ENCODE data around the gene STK24. TPM values are rescaled to one million over a fixed set of nuclear protein-coding genes. Genes with fewer than 3 reads are reported as not detected.

STK24 gene
- total and polyA plus RNA-seq, 2 of the 4 experiments (the other 2 are of a cell fraction), result 29.2 to 43.4 TPM

GRCh38 chr13:98486412-98486811, 90.5 kb downstream of the STK24 start:
- H3K9me1 ChIP-seq (ENCODE audit: insufficient read depth, low read length), result peaks cover 68% of the 10 kb centered on the region
- no peak overlapping the region for H3K56ac ChIP-seq (ENCODE audit: extremely low read depth, insufficient read depth, low read length)
- H3K4me3 ChIP-seq (ENCODE audit: insufficient read depth, low read depth, low read length), result no peak overlapping the region
- no peak overlapping the region for H2AFZ ChIP-seq (replicated peaks; ENCODE audit: low read length, poor library complexity)
- H2AK9ac ChIP-seq (replicated peaks; ENCODE audit: low read depth, low read length, poor library complexity), result no peak overlapping the region
- H3K27ac ChIP-seq (ENCODE audit: insufficient read depth, low read length), result no peak overlapping the region
- no peak overlapping the region for H3K4me2 ChIP-seq (ENCODE audit: low read depth, low read length)
- 0 out of 2 replicates have a peak overlapping the region, but pooled peaks have one; percentile 1 for H3K23ac ChIP-seq (ENCODE audit: low read depth, low read length)
- DNase-seq, result no peak
- ChIA-PET CTCF (interaction anchor here (0.6 to 0.8 kb wide), 2 partner anchors 11 to 190 kb away, joined by 3 read pairs; no protein-coding TSS in a partner anchor), POLR2A (ENCODE audit: unreplicated experiment) (no interaction called here)
- no peaks in the 10 kb centered on the region for H3K27me3 ChIP-seq (ENCODE audit: control insufficient read depth, insufficient read depth, low read length)
- H3K36me3 ChIP-seq (ENCODE audit: control insufficient read depth, insufficient read depth, low read length), result 0 out of 2 replicates have a peak, but pooled peaks cover 1% of the 10 kb centered on the region
- peaks cover 52 to 97% of the 10 kb centered on the region in 2 experiments for H3K79me1 ChIP-seq (ENCODE audit: low read depth in 1 of 2, low read length in 2 of 2)
- dilution Hi-C loops (cut with HindIII; ENCODE audit: low sequenced_read_pairs, unreplicated experiment), result no loop called here
- ATAC-seq (ENCODE audit: low read depth), result no peak
- H2AK5ac ChIP-seq (ENCODE audit: low read depth, low read length), result no peak overlapping the region; the same call in 1 of the 2 replicates
- H3K14ac ChIP-seq (replicated peaks; ENCODE audit: low read depth, low read length), result peak overlapping the region; percentile 46; the same call in 1 of the 2 replicates
- H3K9me3 ChIP-seq (ENCODE audit: control insufficient read depth, insufficient read depth, low read length), result no peaks in the 10 kb centered on the region
- no peak overlapping the region for H3K4ac ChIP-seq (ENCODE audit: low read depth, low read length)
- in situ Hi-C loops (cut with MboI; ENCODE audit: low sequenced_read_pairs), result no loop called here
- H3K4me1 ChIP-seq (ENCODE audit: control insufficient read depth, insufficient read depth, low read length), result peaks cover 42% of the 10 kb centered on the region
- BruUV-seq (replicated peaks), result no TSS peak
- no peak overlapping the region for H3K18ac ChIP-seq (ENCODE audit: low read depth, low read length)
- no peak overlapping the region for H2BK20ac ChIP-seq (ENCODE audit: low read depth, low read length)
- no peak overlapping the region for H2BK5ac ChIP-seq (ENCODE audit: low read depth, low read length, poor library complexity, severe bottlenecking)
- H2BK120ac ChIP-seq (ENCODE audit: low read depth, low read length), result no peak overlapping the region
- H4K5ac ChIP-seq (ENCODE audit: low read depth, low read length), result no peak overlapping the region
- no peak overlapping the region for H4K91ac ChIP-seq (ENCODE audit: insufficient read depth, low read depth, low read length)
- H3K9ac ChIP-seq (ENCODE audit: low read depth, low read length), result no peak overlapping the region
- intact Hi-C loops (cut with micrococcal nuclease), result no loop called here
- H2BK15ac ChIP-seq (ENCODE audit: low read depth, low read length), result no peak overlapping the region
- TF ChIP-seq BHLHE40 (IDR thresholded peaks at IDR 0.05; ENCODE audit: low read depth, low read length) (no peak), MXI1 (IDR thresholded peaks at IDR 0.05; ENCODE audit: borderline replicate concordance, low read depth, low read length) (no peak), POLR2A (IDR thresholded peaks at IDR 0.05; ENCODE audit: low read depth, low read length) (no peak), RCOR1 (IDR thresholded peaks at IDR 0.05; ENCODE audit: insufficient replicate concordance, low read length) (no peak), FOS (IDR thresholded peaks at IDR 0.05; ENCODE audit: low read depth, low read length) (no peak), MAZ (IDR thresholded peaks at IDR 0.05; ENCODE audit: borderline replicate concordance, low read depth, low read length) (no peak), RAD21 (IDR thresholded peaks at IDR 0.05; ENCODE audit: low read length) (no peak), CEBPB (IDR thresholded peaks at IDR 0.05; ENCODE audit: low read depth, low read length) (no peak), CHD1 (IDR thresholded peaks at IDR 0.05; ENCODE audit: low read depth, low read length) (no peak), RFX5 (IDR thresholded peaks at IDR 0.05; ENCODE audit: low read depth, low read length) (no peak)
- TF ChIP-seq, protein P1, sequence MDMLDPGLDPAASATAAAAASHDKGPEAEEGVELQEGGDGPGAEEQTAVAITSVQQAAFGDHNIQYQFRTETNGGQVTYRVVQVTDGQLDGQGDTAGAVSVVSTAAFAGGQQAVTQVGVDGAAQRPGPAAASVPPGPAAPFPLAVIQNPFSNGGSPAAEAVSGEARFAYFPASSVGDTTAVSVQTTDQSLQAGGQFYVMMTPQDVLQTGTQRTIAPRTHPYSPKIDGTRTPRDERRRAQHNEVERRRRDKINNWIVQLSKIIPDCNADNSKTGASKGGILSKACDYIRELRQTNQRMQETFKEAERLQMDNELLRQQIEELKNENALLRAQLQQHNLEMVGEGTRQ (IDR thresholded peaks at IDR 0.05; ENCODE audit: low read depth, low read length), result no peak
- H4K20me1 ChIP-seq (ENCODE audit: insufficient read depth, low read length), result peaks cover 93% of the 10 kb centered on the region
- H4K8ac ChIP-seq (ENCODE audit: low read depth in 2 of 2, low read length in 2 of 2), result no peak overlapping the region; a peak in 1 of 4 replicates
- 94% methylated on average over 3 of the region's 8 CpGs; no CpG with 5 or more reads in 1 of the 2 experiments for WGBS, 2 experiments (ENCODE audit: extremely low coverage in 2 of 2, insufficient read length in 1 of 2)
